Keratinocyte (primary cell): ENCODE measurements around the gene ACOT7. TPM values are rescaled to one million over a fixed set of nuclear protein-coding genes. Genes with fewer than 3 reads are reported as not detected.

Experiments
- DNase-seq: peaks from one replicate; pipeline ENCODE4 v3.0.0-alpha.2; 2011; ENCODE audit warnings: low read depth, missing footprints, low spot score
- FAIRE-seq: peaks from 2 replicates; lab custom pipeline; 2011; peaks lifted over from hg19 to GRCh38; lab: Jason Lieb, UNC
- H2AFZ ChIP-seq: 2 replicates; pipeline ENCODE4 v1.6.0; 2012; ENCODE audit warnings: low read length, control low read depth, inconsistent platforms; ENCODE audit not compliant: control insufficient read depth
- H3K27ac ChIP-seq: 2 replicates; pipeline ENCODE4 v1.5.1; 2011; ENCODE audit warnings: low read length; ENCODE audit not compliant: control insufficient read depth, insufficient read depth
- H3K27me3 ChIP-seq: 3 replicates; pipeline ENCODE4 v1.6.0; 2011; ENCODE audit warnings: low read length; ENCODE audit not compliant: control insufficient read depth, insufficient read depth; ENCODE audit errors: extremely low read depth
- H3K36me3 ChIP-seq, 2 experiments: 2 replicates in 1 of 2; 3 replicates in 1 of 2; pipeline ENCODE4 v1.5.1; 2011; ENCODE audit warnings: low read length in 2 of 2, mild to moderate bottlenecking in 1 of 2; ENCODE audit not compliant: control insufficient read depth in 2 of 2, insufficient read depth in 2 of 2; ENCODE audit errors: extremely low read depth in 1 of 2
- H3K4me1 ChIP-seq: 3 replicates; pipeline ENCODE4 v1.5.1; 2011; ENCODE audit warnings: low read length; ENCODE audit not compliant: control insufficient read depth, insufficient read depth; ENCODE audit errors: extremely low read depth
- H3K4me2 ChIP-seq: 3 replicates; pipeline ENCODE4 v1.6.0; 2011; ENCODE audit warnings: low read depth, low read length; ENCODE audit not compliant: control insufficient read depth, insufficient read depth; ENCODE audit errors: extremely low read depth
- H3K4me3 ChIP-seq, 3 experiments: fragments of 200-600 bp in 1 of 3; sonication (generic) in 1 of 3; 2 replicates in 2 of 3; 3 replicates in 1 of 3; pipeline ENCODE4 v1.5.1; 2011 to 2016; ENCODE audit warnings: low read length in 3 of 3, mild to moderate bottlenecking in 3 of 3, control low read depth in 2 of 3, inconsistent platforms in 1 of 3, low read depth in 1 of 3, mixed read lengths in 1 of 3, mixed run types in 1 of 3, moderate library complexity in 1 of 3; ENCODE audit not compliant: control insufficient read depth in 2 of 3, insufficient read depth in 2 of 3; ENCODE audit errors: extremely low read depth in 1 of 3
- H3K79me2 ChIP-seq: 2 replicates; pipeline ENCODE4 v1.6.0; 2012; ENCODE audit warnings: low read length; ENCODE audit not compliant: control insufficient read depth, insufficient read depth
- H3K9ac ChIP-seq: 3 replicates; pipeline ENCODE4 v1.6.0; 2011; ENCODE audit warnings: low read length; ENCODE audit not compliant: control insufficient read depth, insufficient read depth; ENCODE audit errors: extremely low read depth
- H3K9me1 ChIP-seq: 3 replicates; pipeline ENCODE4 v1.6.0; 2011; ENCODE audit warnings: low read length; ENCODE audit not compliant: control insufficient read depth, insufficient read depth; ENCODE audit errors: extremely low read depth
- H3K9me3 ChIP-seq: 2 replicates; pipeline ENCODE4 v1.5.1; 2012; ENCODE audit warnings: low read depth, low read length; ENCODE audit not compliant: control insufficient read depth
- H4K20me1 ChIP-seq: 3 replicates; pipeline ENCODE4 v1.6.0; 2011; ENCODE audit warnings: low read length; ENCODE audit not compliant: control insufficient read depth, insufficient read depth; ENCODE audit errors: extremely low read depth
- EZH2 ChIP-seq: IDR thresholded peaks from one replicate; pipeline ENCODE4 v1.6.1; 2012; ENCODE audit warnings: inconsistent platforms, mild to moderate bottlenecking, low read length, moderate library complexity
- dilution Hi-C: fragments of 300-500 bp; cut with MboI; formaldehyde crosslinking; loops from one replicate; pipeline ENCODE4 v1.7.0; 2020; ENCODE audit warnings: low sequenced_read_pairs; ENCODE audit not compliant: extremely low pct_ligation_motif_present
- polyA plus RNA-seq, 5 experiments: library from polyadenylated mRNA; depleted of rRNA in 3 of 5; stranded (reverse) in 3 of 5; stranded (forward) in 1 of 5; unstranded in 1 of 5; fragments of >200 nt; gene quantifications; 1 replicate in 1 of 5; 2 replicates in 3 of 5; 3 replicates in 1 of 5; pipeline versions ENCODE4 v1.2.1 to v1.2.3, GENCODE V29; 2011 to 2012; ENCODE audit warnings: missing spikeins in 2 of 5, low read depth in 1 of 5, low replicate concordance in 1 of 5
- TF ChIP-seq, protein P1 (sequence below), 3 experiments: IDR thresholded peaks in 1 of 3; conservative IDR thresholded peaks in 1 of 3; optimal IDR thresholded peaks in 1 of 3; 2 replicates in 2 of 3; 3 replicates in 1 of 3; pipeline versions ENCODE3 to v1.5.1; 2011; ENCODE audit warnings: low read length in 3 of 3, mild to moderate bottlenecking in 3 of 3, moderate library complexity in 2 of 3, control low read depth in 1 of 3, inconsistent platforms in 1 of 3; ENCODE audit not compliant: insufficient read depth in 2 of 3; ENCODE audit errors: extremely low read depth in 1 of 3

The ACOT7 gene
- polyA plus RNA-seq, 1 donor (not counting 4 experiments of a cell fraction or from before 2014, with no cell fraction given) = 226 TPM

- dilution Hi-C loops = no loop called here
- FAIRE-seq = no peak
- H3K9ac ChIP-seq = no peak overlapping the region
These were observed 13.5 kb downstream of the ACOT7 start for GRCh38 chr1:6380037-6380436.

GRCh38 chr1:6378096-6378746, 15.3 kb downstream of the ACOT7 start:
- Histone ChIP-seq H3K27me3 (no peaks in the 10 kb centered on the region), H3K4me3 (no peak overlapping the region), H3K36me3 (no peaks in the 10 kb centered on the region), H2AFZ (no peak overlapping the region), H4K20me1 (peaks cover 15% of the 10 kb centered on the region), H3K9me3 (no peaks in the 10 kb centered on the region), H3K4me2 (no peak overlapping the region), H3K9ac (no peak overlapping the region), H3K27ac (no peak overlapping the region), H3K79me2 (peaks cover 92% of the 10 kb centered on the region), H3K9me1 (peaks cover 6% of the 10 kb centered on the region), H3K4me1 (peaks cover 8% of the 10 kb centered on the region)
- TF ChIP-seq, protein P1, sequence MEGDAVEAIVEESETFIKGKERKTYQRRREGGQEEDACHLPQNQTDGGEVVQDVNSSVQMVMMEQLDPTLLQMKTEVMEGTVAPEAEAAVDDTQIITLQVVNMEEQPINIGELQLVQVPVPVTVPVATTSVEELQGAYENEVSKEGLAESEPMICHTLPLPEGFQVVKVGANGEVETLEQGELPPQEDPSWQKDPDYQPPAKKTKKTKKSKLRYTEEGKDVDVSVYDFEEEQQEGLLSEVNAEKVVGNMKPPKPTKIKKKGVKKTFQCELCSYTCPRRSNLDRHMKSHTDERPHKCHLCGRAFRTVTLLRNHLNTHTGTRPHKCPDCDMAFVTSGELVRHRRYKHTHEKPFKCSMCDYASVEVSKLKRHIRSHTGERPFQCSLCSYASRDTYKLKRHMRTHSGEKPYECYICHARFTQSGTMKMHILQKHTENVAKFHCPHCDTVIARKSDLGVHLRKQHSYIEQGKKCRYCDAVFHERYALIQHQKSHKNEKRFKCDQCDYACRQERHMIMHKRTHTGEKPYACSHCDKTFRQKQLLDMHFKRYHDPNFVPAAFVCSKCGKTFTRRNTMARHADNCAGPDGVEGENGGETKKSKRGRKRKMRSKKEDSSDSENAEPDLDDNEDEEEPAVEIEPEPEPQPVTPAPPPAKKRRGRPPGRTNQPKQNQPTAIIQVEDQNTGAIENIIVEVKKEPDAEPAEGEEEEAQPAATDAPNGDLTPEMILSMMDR (optimal IDR thresholded peaks at IDR 0.05 in 1 of 3, IDR thresholded peaks at IDR 0.05 in 1 of 3, conservative IDR thresholded peaks at IDR 0.05 in 1 of 3; ENCODE audit: extremely low read depth in 1 of 3, insufficient read depth in 2 of 3, low read length in 3 of 3) = peak in 1 of 3 experiments; percentile 61
- TF ChIP-seq EZH2 = no peak
- dilution Hi-C loops = no loop called here
- no peak for DNase-seq
- FAIRE-seq = no peak

More at GRCh38 chr1:6380037-6380436, 13.5 kb downstream of the ACOT7 start:
- H3K4me3 ChIP-seq = no peak overlapping the region
- TF ChIP-seq, protein P1 (optimal IDR thresholded peaks at IDR 0.05 in 1 of 3, IDR thresholded peaks at IDR 0.05 in 1 of 3, conservative IDR thresholded peaks at IDR 0.05 in 1 of 3; ENCODE audit: extremely low read depth in 1 of 3, insufficient read depth in 2 of 3, low read length in 3 of 3) = no peak
- peaks cover 7% of the 10 kb centered on the region for H4K20me1 ChIP-seq
- H2AFZ ChIP-seq = no peak overlapping the region
- peaks cover 94% of the 10 kb centered on the region for H3K79me2 ChIP-seq
- H3K27me3 ChIP-seq = no peaks in the 10 kb centered on the region
- H3K27ac ChIP-seq = no peak overlapping the region
- H3K4me2 ChIP-seq = no peak overlapping the region
- no peaks in the 10 kb centered on the region for H3K9me3 ChIP-seq
- no peak for DNase-seq
- H3K4me1 ChIP-seq = peaks cover 8% of the 10 kb centered on the region
- no peaks in the 10 kb centered on the region for H3K9me1 ChIP-seq
- no peaks in the 10 kb centered on the region for H3K36me3 ChIP-seq
